Gastroesophageal sphincter (tissue), 4 donors: ENCODE results near the gene TAC3. TPM values are rescaled to one million over a fixed set of nuclear protein-coding genes. Genes with fewer than 3 reads are reported as not detected.

Experiments used
- ATAC-seq: fragments of 150-250 bp; one replicate; pipeline ENCODE4 v1.9.1; 2016; ENCODE audit warnings: mild to moderate bottlenecking, moderate library complexity
- H3K27ac ChIP-seq, 4 donors: fragments of 200-600 bp; sonication (generic) in 3 of 4; 1 replicate in 3 of 4; 2 replicates in 1 of 4; pipeline ENCODE4 v1.5.1; 2016 to 2019
- H3K27me3 ChIP-seq: fragments of 200-600 bp; sonication (generic); one replicate; pipeline ENCODE4 v1.5.1; 2019
- H3K36me3 ChIP-seq, 2 donors: fragments of 200-600 bp; sonication (generic); one replicate each; pipeline ENCODE4 v1.5.1; 2019; ENCODE audit warnings: control low read depth in 1 of 2
- H3K4me1 ChIP-seq, 3 donors: fragments of 200-600 bp; sonication (generic); 1 replicate in 2 of 3; 2 replicates in 1 of 3; pipeline ENCODE4 v1.5.1; 2016 to 2019; ENCODE audit warnings: control low read depth in 2 of 3
- H3K4me3 ChIP-seq, 2 donors: fragments of 200-600 bp; sonication (generic); one replicate each; pipeline ENCODE4 v1.5.1; 2019; ENCODE audit warnings: mild to moderate bottlenecking in 1 of 2, moderate library complexity in 1 of 2
- H3K9me3 ChIP-seq, 3 donors: fragments of 200-600 bp; sonication (generic); one replicate each; pipeline ENCODE4 v1.5.1; 2017 to 2019; ENCODE audit warnings: control low read depth in 2 of 3
- EP300 ChIP-seq: sonication (generic); formaldehyde crosslinking; IDR thresholded peaks from one replicate; pipeline ENCODE4 v1.6.1; 2017; ENCODE audit warnings: antibody characterized with exemption, mild to moderate bottlenecking
- POLR2A ChIP-seq, 2 donors: fragments of 450-650 bp; IDR thresholded peaks; one replicate each; pipeline ENCODE4 v1.6.1; 2017; ENCODE audit warnings: antibody characterized with exemption in 2 of 2, mild to moderate bottlenecking in 2 of 2, moderate library complexity in 1 of 2
- POLR2AphosphoS5 ChIP-seq: sonication (generic); formaldehyde crosslinking; IDR thresholded peaks from one replicate; pipeline ENCODE4 v1.6.1; 2017; ENCODE audit warnings: antibody characterized with exemption
- WGBS, 2 donors: methylation state at CpG; one replicate each; pipeline ENCODE4 v1.1.5; 2018; ENCODE audit warnings: low coverage in 1 of 2; 5-methylcytosine and 5-hydroxymethylcytosine counted together
- total RNA-seq, 4 donors: library from RNA; depleted of rRNA; stranded (reverse); fragments of >200 nt; gene quantifications; one replicate each; pipeline ENCODE4 v1.1.0, GENCODE V29; 2016
- TF ChIP-seq, protein P1 (sequence below), 4 experiments: fragments of 200-600 bp in 2 of 4; fragments of 450-650 bp in 2 of 4; sonication (generic) in 1 of 4; IDR thresholded peaks; one replicate each; pipeline ENCODE4 v1.5.1; 2017 to 2019; ENCODE audit warnings: antibody characterized with exemption in 4 of 4, mild to moderate bottlenecking in 2 of 4, moderate library complexity in 2 of 4

The TAC3 gene
- total RNA-seq, 4 donors from 2014 or later: not detected

DNA sequence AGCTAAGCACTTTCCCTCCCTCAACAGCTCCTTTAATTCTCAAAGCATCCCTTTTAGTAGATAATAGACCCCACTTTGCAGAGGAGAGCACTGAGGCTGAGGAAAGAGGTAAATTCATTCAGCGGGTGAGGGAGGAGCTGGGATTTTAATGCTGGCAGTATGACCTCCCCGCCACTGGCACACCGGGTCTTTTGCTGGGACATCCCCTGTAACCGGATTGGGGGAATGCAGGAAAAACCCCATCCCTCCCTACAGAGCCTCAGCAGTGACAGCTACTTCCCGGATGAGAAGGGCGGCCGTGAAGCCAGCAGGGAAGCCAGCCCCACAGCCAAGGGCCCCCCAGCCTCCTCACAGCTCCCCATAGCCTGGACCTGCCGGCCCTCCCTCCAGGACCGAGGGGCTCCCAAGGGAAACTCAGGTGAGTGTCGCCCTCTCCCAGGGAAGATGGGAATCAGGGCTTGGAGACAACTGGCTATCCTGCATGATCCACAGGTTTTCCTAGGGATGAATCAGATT is 22.0 kb downstream of the TAC3 start:
- H3K27me3 ChIP-seq: no peaks in the 10 kb centered on the region
- H3K4me1 ChIP-seq: no peaks in the 10 kb centered on the region
- no peak overlapping the region for H3K27ac ChIP-seq
- no peak overlapping the region for H3K4me3 ChIP-seq
- ATAC-seq: no peak
- WGBS, 2 donors: 60% methylated on average over 1 of the region's 10 CpGs; no CpG with 5 or more reads in 1 of the 2 donors
- TF ChIP-seq POLR2A (IDR thresholded peaks at IDR 0.05) (no peak), POLR2AphosphoS5 (no peak), EP300 (no peak)
- TF ChIP-seq, protein P1, sequence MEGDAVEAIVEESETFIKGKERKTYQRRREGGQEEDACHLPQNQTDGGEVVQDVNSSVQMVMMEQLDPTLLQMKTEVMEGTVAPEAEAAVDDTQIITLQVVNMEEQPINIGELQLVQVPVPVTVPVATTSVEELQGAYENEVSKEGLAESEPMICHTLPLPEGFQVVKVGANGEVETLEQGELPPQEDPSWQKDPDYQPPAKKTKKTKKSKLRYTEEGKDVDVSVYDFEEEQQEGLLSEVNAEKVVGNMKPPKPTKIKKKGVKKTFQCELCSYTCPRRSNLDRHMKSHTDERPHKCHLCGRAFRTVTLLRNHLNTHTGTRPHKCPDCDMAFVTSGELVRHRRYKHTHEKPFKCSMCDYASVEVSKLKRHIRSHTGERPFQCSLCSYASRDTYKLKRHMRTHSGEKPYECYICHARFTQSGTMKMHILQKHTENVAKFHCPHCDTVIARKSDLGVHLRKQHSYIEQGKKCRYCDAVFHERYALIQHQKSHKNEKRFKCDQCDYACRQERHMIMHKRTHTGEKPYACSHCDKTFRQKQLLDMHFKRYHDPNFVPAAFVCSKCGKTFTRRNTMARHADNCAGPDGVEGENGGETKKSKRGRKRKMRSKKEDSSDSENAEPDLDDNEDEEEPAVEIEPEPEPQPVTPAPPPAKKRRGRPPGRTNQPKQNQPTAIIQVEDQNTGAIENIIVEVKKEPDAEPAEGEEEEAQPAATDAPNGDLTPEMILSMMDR (IDR thresholded peaks at IDR 0.05): no peak
- H3K9me3 ChIP-seq: no peaks in the 10 kb centered on the region
- H3K36me3 ChIP-seq: peaks cover 0 to 38% of the 10 kb centered on the region in 2 donors

DNA sequence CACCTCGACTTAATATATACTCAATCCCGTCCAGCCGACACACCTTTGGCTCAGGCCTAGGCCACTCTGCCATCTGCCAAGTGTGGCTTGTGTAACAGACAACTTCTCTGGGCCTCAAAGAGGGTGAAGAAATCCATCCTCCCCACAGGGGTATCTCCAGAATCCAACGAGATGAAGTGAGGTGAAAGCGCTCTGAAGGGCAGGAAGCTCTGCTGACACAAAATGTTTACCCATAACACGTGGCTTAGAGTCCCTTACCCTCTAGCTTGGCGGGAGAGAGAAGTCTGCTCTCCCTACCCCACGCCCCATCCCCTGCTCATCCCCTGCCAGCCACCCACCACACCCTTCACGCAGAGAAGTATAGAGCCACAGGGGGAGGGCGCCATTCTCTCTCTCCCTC is 23.0 kb downstream of the TAC3 start:
- WGBS, 2 donors: 72 to 81% methylated on average over 4 to 9 of the region's 10 CpGs
- no peak for ATAC-seq
- H3K36me3 ChIP-seq: peaks cover 0 to 32% of the 10 kb centered on the region in 2 donors

DNA sequence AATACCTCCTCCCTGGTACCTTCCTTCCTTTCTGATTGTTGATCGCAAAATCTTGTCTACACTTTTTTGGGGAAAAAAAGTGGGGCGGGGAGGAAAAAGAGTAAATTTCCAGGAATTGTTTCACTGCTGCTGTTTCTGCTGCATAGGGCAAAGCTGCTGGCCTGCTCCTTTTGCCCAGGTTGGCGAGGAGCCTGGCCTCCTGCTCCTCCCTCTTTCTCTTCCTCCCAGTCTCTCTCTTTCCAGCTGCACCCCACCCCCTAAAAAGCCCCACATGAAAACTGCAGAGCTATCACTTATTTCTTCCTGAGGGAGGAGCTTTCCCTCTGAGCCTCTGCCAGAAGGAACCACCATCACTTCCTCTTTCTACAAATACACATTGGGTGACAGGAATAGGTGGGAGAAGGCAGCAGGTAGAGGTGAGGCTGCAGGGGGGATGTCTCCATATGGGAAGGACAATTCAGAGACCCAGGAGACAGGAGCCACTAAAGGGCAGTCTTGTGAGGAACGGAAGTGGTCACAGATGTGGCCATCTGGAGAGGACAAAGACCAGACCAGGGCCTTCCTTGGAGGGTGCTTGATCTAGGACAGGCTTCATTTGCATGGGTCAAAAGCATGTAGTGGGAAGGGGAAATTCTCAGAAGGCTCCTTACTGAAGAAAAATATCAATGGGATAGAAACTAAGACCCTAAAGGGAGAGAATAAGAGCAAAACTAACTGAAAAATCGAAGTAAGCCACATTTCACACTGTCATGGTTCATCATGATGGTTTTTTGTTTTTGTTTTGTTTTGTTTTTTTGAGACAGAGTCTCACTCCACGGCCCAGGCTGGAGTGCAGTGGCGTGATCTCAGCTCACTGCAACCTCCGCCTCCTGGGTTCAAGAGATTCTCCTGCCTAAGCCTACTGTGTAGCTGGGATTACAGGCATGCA is 24.7 kb downstream of the TAC3 start:
- Histone ChIP-seq H3K4me3 (no peak overlapping the region), H3K27me3 (no peaks in the 10 kb centered on the region), H3K36me3 (peaks cover 0 to 15% of the 10 kb centered on the region in 2 donors), H3K4me1 (peaks cover 0 to 10% (median 0%) of the 10 kb centered on the region in 3 donors), H3K9me3 (no peaks in the 10 kb centered on the region), H3K27ac (peak overlapping the region in 3 of 4 donors; percentile 24 to 41 (median 30))
- TF ChIP-seq POLR2AphosphoS5 (no peak), POLR2A (IDR thresholded peaks at IDR 0.05) (no peak), EP300 (no peak)
- TF ChIP-seq, protein P1 (IDR thresholded peaks at IDR 0.05): no peak
- peak; percentile 61 for ATAC-seq
- WGBS, 2 donors: 44 to 72% methylated on average over 2 to 8 of the region's 8 CpGs

More for the DNA sequence above, 23.0 kb downstream of the TAC3 start:
- no peaks in the 10 kb centered on the region for H3K4me1 ChIP-seq
- TF ChIP-seq POLR2A (IDR thresholded peaks at IDR 0.05) (no peak), EP300 (no peak), POLR2AphosphoS5 (no peak)
- TF ChIP-seq, protein P1 (IDR thresholded peaks at IDR 0.05): no peak
- no peaks in the 10 kb centered on the region for H3K9me3 ChIP-seq
- H3K4me3 ChIP-seq: no peak overlapping the region
- no peaks in the 10 kb centered on the region for H3K27me3 ChIP-seq
- H3K27ac ChIP-seq: no peak overlapping the region

DNA sequence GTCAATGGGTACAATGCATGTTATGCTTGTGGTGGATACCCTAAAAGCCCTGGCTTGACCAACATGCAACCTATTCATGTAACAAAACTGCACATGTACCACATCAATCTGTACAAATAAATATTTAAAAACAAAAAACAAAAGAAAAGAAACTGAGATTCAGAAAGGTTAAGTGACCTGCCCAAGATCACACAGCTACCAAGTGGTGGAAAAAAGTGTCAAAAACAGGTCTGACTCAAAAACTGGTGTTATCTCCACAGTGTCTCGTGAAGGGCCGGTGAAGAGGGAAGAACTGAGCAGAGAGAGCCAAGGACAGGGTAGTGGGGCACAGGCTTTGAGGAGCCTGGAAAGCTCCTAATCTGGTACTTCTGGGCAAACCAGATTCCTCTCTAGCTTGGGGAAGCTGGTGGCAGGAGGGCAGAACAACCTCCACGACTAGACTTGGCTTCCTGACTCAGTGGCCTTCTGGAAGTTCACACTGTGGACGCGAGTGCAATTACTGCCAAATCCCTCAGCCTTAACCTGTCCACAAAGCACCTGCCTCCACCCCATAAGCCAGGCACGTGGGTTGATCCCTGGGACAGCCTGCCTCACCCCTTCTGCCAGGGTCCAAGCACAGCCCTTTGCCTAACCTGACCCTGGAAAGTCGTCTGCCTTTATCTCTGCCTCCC is 25.5 kb downstream of the TAC3 start:
- 50 to 65% methylated on average over 4 to 5 of the region's 7 CpGs for WGBS, 2 donors
- ATAC-seq: peak; percentile 14
- Histone ChIP-seq H3K4me3 (no peak overlapping the region), H3K36me3 (peaks cover 0 to 8% of the 10 kb centered on the region in 2 donors), H3K27ac (peak overlapping the region in 2 of 4 donors; percentile 21 to 41), H3K9me3 (no peaks in the 10 kb centered on the region), H3K4me1 (peaks cover 0 to 10% (median 0%) of the 10 kb centered on the region in 3 donors), H3K27me3 (no peaks in the 10 kb centered on the region)
- TF ChIP-seq EP300 (no peak), POLR2AphosphoS5 (no peak), POLR2A (IDR thresholded peaks at IDR 0.05) (no peak)
- TF ChIP-seq, protein P1 (IDR thresholded peaks at IDR 0.05): no peak
